HG03066 (cell line): ENCODE measurements around the gene SPRED2.

Source experiments
- ATAC-seq: cut with Tn5 transposase; IDR thresholded peaks from one replicate; pipeline ENCODE4 v1.9.1; 2021; ENCODE audit warnings: low read depth; ENCODE audit not compliant: unreplicated experiment

The SPRED2 gene

DNA sequence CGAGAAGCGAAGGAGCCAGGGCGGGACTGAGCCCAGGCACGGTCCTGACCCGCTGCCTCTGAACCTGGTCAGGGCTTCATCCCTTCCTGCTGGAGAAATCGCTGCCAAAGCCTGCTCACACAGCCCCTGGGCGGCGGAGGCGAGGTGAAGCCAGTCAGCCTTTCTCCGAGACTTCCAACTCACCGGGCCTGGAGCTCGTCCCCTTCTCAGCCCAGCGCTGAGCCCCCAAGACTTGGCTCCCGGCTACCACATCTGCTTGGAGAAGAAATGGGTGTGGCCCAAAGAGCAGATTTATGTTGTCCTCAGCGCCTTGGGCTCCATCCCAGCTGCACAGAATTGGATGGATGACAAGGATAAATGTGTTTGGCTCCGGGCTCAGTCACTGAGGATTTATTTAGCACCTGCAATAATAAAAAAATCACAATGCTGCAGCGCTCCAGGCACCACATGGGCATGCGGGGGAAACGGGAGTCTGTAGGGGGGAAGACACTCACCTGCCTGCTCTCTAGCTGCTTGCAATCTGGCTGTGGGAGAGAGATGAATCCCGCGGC, 139.9 kb downstream of the SPRED2 start:
- no peak for ATAC-seq

DNA sequence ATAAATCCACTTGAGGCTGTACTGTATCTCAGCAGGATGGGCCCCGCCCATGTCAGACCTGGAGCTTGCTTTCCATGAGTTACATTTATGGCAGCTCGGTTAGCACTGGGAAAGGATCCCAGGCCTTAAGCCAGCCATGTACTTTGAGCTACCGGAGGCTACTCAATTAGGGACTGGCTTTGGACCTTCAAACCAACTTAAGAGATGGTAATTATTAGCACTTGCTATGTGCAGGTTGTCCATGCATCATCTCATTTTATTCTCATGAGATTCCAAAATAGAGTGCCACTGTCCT, 140.3 kb downstream of the SPRED2 start:
- ATAC-seq: no peak

GRCh38 chr2:65291216-65292105, 140.9 kb downstream of the SPRED2 start:
- ATAC-seq: no peak

DNA sequence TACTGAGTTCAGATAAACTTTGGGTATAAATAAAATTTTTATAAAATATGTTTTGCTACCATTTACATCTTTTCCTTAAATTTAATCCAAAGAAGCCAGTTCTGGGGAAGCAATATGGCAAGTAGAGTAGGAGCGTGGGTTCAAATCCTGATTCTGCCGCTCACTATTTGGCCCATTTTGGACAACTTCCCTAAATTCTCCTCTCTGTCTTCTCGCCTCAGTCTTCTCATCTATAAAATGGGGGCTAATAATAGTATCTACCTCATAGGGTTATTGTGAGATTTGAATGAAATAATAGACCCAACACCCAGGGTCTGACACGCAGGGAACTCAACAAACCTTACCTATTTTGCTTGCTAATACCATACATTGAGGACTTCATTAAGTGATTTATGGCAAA, 145.0 kb downstream of the SPRED2 start:
- ATAC-seq: no peak

DNA sequence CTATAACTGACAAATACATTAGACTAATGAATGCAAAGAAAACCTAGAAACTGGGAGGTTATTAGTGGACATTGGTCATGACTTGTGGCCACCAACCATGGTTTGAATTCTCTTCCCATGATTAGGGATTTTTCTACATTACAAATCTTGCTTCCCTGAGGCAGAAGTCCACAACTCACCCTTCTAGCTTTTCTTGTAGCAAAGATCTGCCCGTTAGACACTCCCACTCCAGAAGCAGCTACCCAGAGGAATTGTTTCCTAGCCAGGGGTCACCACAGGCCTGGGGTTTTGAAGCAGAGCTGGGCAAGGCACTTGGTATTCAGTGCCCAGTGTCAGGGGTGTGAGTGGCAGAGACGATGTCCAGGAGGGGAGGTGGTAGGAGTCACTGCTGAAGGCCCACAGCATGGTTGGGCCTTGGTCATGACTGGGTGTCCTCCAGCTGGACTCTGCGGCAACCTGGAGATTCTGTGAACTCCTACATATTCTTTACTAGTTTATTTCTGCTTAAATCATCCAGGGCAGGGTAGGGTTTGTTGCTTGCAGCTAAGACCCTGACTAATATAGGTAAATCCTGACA, 149.8 kb downstream of the SPRED2 start:
- no peak for ATAC-seq

DNA sequence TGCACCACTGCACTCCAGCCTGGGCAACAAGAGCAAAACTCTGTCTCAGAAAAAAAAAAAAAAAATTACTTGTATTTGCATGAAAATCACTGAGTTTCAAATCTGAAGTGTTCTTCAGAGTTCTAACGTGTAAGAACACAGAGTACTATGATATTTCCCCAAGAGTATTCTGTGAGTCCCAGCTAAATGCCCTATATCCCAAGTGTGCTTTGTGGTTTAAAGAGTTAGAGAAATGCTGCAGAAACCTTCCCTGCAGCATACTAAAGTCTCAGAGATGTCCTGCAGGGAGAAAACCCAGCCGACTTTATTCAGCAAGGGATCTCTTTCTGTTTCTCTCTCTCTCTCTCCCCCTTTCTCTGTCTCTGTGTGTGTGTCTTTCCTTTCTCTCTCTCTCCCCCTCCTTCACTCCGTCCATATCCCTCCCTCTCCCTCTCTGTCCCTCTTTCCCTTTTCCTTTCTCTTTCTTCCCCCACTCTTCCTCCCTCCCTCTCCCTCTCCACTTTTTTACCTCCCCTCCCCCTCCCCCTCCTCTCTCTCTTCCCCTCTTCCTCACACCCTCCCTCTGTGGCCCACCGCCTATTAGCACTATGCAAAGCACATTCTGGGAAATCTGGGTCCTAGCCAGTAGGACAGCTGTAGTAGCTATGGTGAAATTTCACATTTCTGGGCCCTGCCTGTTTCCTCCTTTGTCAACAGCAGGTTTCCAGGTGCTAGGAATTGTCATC, 150.6 kb downstream of the SPRED2 start:
- no peak for ATAC-seq

- ATAC-seq: no peak
Observed at GRCh38 chr2:65279756-65280155, 152.6 kb downstream of the SPRED2 start.

GRCh38 chr2:65278531-65278981, 153.8 kb downstream of the SPRED2 start:
- ATAC-seq: no peak

DNA sequence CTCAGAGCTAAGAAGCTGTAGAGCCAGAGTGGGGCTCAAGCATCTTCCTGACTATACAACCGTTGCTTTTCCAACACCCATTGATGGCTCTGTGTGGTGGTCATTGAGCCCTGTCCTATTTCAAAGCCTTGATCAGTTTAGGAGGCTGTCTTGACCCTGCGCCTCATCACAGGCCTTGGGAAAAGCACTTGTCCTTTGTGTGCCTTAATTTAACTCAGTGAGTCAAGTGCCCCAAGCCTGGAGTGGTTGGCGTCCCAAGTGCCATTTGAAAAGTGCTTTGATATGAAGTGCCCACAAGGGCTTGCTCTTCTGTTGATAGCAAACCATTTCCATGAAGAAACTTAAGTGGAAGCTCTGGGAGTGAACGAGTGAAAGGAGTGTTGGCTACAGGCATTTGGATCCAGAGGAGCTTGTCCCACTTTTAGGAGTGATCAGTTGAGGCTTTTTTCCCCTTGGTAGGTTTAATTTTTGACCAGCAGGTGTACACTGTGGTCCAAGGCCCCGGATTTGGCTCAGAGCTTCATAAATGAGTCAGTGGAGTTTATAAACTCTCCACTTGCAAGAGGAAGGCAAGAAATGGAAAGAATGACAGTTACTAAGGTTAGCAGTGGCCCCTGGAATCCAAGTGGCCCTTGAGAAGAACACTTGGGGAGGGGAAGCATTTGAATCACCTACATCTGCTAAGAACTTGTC, 154.5 kb downstream of the SPRED2 start:
- no peak for ATAC-seq

DNA sequence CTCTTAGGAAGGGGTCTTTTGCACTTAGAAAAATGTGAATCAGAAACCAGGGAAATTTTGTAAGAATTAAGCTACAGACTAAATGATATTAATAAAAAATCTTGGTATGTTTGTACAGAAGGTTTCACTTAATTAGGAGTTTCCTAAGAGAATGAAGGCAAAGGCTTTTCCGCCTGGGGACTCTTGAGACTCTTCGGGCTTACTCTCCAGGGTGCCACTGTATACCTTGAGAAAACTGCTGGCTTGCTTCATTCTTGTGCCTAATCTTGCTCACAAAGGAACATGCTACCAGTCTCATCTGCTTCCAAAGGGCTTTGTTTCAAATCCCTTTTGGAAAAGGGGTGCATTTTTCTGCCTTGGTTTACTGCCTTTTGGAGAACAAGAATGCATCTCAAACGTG, 155.3 kb downstream of the SPRED2 start:
- ATAC-seq: no peak

DNA sequence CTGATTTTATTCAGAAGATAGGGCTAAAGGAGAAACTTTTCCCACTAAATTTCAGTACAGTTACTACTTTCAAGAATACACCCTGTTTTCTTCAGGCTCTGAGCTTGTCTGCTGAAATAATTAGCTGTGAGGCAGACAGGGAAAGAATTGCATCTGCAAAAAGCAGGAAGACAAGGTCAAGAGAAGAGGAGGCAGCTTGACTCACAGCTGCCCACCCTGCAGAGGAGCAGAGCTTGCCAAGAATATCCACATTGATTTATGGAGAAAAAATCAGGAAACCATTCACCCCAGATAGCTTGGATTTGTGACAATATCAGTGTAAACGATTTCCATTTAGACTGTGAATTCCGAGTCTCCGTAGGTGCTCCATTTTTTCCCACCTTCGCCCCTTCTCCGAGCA, 155.8 kb downstream of the SPRED2 start:
- no peak for ATAC-seq

- ATAC-seq: no peak
Observed at GRCh38 chr2:65275141-65275915, 157.1 kb downstream of the SPRED2 start.

- ATAC-seq: no peak
Observed at GRCh38 chr2:65273344-65273743, 159.1 kb downstream of the SPRED2 start.

GRCh38 chr2:65268957-65269356, 163.4 kb downstream of the SPRED2 start:
- ATAC-seq: no peak

GRCh38 chr2:65267008-65267407, 165.4 kb downstream of the SPRED2 start:
- no peak for ATAC-seq

- ATAC-seq: no peak
Observed at GRCh38 chr2:65265671-65266045, 166.7 kb downstream of the SPRED2 start.

DNA sequence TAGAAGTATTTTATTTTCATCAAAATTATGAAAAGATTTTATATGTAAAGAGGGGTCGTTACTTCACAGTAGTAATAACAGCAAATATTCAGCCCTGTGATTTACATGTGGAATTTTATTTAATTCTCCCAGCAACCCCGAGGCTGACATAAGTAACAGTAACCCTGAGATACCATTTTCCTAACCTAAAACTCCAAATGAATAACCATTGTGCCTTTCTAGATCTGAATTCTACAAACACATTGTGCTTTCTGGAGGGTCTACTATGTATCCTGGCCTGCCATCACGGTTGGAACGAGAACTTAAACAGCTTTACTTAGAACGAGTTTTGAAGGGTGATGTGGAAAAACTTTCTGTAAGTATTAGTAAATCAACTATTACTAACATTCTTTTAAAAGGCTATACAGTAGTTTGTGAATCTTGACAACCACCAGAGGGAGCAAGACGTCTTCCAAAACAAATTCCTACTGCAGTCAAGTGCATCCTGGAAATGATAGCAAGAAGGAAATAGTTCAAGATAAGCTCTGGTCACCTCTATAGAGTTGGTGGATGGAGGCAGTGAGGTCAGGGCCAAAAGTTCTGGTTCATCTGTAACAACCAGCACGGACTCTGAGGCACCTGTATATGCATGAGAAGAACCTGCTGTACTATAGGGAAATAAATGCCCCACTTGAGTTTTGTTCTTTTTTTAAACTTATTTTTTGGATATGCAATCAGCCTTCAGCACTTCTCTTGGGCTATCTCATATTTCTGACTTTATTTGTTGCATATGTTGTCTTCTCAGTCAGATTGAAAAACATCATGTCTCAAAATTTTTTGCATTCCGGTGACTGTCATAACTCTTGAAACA, 167.4 kb downstream of the SPRED2 start:
- ATAC-seq: no peak

DNA sequence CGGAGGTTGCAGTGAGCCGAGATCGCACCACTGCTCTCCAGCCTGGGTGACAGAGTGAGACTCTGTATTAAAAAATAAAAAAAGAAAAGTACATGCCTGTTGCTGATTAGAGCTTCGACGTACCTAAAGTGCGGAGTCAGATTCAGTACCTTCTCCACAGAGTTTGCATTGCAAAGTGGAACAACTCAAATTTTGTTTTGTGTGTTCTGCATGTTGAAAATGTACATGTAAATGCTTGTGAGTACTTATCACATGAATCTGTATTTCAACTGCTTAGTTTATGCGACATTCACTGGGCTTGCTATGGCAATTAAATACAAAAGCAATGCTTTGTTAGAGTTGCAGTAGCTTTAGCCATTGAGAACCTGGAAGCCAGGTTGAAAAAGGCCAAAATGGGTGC, 168.4 kb downstream of the SPRED2 start:
- ATAC-seq: no peak

GRCh38 chr2:65263262-65263661, 169.1 kb downstream of the SPRED2 start:
- ATAC-seq: no peak
